ELR (cell line): ENCODE data around the gene CCRL2.
A peak's percentile ranks its signal among the peaks of the same experiment; 100 is the strongest.

Experiments
- DNase-seq: peaks from one replicate; pipeline ENCODE4 v3.0.0-alpha.2; 2015; ENCODE audit warnings: low read depth

The CCRL2 gene, protein sequence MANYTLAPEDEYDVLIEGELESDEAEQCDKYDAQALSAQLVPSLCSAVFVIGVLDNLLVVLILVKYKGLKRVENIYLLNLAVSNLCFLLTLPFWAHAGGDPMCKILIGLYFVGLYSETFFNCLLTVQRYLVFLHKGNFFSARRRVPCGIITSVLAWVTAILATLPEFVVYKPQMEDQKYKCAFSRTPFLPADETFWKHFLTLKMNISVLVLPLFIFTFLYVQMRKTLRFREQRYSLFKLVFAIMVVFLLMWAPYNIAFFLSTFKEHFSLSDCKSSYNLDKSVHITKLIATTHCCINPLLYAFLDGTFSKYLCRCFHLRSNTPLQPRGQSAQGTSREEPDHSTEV

DNA sequence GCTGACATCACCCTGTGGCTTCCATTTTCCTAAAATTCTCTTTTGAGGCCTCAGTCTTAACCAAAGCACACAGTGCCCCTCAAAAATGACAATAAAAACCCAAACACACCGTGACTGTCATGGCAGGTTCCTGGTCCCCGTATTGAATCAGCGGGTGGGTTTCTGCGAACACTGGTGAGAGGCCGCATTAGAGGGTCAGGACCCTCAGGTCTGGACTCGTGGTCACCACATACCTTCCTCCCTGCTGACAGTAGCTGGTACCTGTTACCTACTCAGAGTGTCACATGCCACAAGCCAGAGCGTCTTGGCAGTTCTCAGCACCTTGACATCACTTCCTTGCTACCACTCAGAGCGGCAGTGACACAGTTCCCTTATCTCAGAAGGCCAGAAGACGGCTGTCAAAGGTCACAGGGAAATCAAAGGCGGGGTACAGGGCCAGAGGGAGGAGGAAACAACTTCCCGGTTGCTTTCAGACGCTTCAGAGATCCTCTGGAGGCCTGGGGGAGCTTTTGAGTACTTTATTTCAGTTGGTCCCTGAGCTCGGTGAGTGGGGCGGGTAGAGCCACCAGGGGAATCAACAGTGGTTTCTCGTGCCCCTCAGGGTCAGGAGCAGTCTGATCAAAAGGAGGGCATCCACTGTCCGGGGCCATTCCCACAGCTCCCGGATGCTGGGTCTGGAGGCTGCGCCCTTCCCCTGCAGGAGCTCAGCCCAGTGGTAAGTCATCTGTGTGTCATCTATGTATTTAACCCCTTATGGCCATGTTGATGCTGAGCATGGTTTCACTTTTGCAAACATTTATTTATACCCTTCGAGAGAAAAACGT lies at the start of gene CCRL2, which contains the start of gene CCR5AS:
Gene CCRL2 (plus strand): TSS at position 472 of the 824 bp plus-strand sequence. CDS start 821 bp downstream, outside the sequence.
Gene CCR5AS (minus strand): TSS at position 279 of the 824 bp plus-strand sequence.
- DNase-seq = peak; percentile 85

DNA sequence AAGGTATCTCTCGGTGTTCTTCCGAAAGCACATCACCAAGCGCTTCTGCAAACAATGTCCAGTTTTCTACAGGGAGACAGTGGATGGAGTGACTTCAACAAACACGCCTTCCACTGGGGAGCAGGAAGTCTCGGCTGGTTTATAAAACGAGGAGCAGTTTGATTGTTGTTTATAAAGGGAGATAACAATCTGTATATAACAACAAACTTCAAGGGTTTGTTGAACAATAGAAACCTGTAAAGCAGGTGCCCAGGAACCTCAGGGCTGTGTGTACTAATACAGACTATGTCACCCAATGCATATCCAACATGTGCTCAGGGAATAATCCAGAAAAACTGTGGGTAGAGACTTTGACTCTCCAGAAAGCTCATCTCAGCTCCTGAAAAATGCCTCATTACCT lies 48.6 kb upstream of the CCRL2 start:
- no peak for DNase-seq

DNA sequence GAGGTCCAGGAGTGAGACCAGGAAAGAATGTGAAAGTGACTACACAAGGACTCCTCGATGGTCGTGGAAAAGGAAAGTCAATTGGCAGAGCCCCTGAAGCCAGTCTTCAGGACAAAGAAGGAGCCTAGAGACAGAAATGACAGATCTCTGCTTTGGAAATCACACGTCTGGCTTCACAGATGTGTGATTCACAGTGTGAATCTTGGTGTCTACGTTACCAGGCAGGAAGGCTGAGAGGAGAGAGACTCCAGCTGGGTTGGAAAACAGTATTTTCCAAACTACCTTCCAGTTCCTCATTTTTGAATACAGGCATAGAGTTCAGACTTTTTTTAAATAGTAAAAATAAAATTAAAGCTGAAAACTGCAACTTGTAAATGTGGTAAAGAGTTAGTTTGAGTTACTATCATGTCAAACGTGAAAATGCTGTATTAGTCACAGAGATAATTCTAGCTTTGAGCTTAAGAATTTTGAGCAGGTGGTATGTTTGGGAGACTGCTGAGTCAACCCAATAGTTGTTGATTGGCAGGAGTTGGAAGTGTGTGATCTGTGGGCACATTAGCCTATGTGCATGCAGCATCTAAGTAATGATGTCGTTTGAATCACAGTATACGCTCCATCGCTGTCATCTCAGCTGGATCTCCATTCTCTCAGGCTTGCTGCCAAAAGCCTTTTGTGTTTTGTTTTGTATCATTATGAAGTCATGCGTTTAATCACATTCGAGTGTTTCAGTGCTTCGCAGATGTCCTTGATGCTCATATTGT lies 47.1 kb upstream of the CCRL2 start:
- DNase-seq = peak; percentile 40

DNA sequence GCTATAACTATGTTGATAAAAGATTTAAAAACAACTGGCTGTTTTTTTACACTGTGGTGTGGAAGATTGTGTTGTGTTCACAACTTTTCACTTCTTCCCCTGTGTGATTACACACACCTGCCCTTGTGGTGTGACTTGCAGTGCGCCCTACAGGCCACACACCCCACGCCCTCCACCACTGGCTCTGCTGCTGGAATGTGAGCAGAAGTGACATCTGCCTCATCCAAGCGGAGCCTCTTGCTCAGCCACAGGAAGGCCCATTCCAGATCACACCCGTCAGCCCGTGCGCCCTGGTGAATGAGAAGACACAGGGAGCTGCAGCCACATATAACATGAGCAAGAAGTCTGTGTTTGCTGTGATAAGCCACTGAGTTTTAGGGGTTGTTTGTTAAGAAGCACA lies 46.2 kb upstream of the CCRL2 start:
- no peak for DNase-seq

DNA sequence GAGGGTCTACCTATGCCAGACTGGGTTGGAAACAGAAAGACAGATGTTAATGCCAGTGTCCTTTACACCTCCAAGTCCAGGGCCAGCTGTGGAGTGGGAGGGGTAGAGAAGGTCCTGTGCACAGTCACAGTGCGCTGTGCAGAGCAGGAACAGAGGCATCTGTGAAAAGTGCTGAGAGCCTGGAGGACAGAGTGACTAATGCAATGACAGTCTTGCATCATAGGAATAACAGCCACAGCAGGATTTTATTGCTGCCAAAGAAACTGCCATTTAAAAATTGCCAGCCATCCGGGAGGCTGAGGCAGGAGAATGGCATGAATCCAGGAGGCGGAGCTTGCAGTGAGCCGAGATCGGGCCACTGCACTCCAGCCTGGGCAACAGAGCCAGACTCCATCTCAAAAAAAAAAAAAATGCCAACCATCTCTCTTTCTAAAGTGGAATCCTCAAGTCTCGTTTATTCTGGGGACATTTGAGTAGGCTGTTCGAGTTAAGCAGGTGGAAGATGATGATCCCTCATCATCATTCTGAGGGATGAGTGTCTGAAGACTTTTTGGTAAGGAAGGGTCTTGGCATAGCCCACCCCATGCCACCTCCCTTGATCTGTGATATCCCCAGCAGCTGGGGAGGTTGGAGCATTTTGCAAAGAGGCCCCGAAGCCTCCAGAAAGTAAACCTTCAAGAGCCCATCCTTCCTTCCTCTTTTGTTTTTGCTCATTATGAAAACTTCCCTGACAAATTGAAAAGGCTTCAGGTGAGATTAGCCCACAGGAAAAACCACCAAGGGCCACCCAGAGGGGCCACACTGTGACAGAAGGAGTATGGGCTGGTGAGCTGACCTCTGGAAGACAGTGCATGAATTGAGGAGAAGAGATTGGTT lies 45.4 kb upstream of the CCRL2 start:
- peak; percentile 60 for DNase-seq

DNA sequence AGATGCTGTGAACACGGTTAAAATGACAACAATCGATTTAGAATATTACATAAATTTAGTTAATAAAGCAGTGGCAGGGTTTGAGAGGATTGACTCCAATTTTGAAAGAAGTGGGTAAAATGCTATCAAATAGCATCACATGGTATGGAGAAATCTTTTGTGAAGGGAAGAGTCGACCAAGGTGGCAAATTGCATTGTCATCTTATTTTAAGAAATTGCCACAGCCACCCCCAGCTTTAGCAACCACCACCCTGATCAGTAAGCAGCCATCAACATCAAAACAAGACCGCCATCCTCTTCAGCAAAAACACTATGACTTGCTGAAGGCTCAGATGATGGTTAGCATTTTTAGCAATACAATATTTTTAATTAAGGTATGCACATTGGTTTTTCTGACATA lies 42.0 kb upstream of the CCRL2 start:
- DNase-seq = no peak

DNA sequence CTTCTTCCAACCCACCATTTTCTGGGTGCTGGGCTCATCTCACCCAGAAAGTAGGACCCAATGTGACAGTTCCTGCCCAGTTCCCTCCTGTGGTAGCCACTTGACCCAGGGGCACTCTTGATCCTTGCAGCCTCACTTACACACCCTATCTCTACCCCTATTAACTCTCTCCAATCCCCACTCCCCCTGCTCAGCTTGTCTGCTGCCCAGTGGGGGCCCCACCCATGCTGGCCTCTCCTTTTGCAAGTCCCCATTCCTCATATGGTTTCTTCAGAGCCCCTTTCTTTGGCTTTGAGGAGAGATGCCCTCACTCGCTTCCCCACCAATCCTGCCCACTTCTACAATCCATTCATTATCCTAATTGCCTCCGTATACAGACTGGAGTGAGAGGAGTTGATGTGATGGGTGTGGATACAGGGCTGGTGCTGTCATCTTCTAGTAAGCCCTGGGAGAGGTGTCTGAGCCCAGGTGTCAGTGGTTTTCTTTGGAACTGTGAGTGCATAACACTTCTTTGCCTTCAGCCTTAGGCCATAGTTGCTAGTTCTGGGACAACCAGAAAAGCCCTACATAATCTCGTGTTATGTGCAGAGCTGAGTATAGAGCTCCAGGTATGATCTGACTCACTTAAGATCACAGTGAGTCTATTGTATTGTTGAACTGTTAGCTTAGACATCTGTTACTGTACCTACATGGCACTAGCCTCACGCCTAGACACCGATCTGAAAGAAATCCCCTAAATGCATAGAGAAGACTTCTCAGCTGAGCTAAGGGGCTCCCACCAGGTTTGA lies 41.1 kb upstream of the CCRL2 start:
- DNase-seq = no peak

DNA sequence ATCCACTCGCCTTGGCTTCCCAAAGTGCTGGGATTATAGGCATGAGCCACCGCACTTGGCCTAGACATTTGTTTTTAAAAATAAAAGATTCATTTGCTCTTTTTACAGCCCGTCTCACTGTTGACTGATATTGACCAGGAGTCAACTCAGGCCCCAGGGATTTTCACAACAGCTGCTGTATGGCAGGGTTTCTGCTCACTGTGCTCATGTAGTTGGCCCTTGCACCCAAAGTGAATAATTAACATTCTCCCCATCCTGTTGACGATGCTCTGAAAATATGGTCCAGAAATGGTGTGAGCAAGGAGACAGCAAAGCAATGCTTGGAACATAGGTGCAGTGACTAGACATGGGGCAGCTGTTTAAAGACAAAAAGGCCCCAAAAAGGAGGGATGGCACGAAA lies 39.2 kb upstream of the CCRL2 start:
- no peak for DNase-seq

DNA sequence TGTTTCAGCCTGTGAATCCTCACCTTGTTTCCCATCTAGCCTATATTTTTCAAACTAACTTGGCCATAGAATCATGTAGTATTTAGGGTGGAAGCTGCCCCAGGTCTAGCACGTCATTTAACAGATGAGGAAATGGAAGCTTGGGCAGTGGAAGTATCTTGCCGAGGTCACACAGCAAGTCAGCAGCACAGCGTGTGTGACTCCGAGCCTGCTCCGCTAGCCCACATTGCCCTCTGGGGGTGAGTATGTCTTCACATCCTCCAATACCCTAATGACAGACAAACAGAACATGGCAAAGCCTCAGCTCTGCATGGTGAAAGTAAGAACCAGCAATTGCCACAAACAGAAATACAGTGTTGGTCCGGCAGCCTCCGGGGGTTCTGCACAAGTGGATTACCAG lies 38.5 kb upstream of the CCRL2 start:
- DNase-seq = peak; percentile 41

DNA sequence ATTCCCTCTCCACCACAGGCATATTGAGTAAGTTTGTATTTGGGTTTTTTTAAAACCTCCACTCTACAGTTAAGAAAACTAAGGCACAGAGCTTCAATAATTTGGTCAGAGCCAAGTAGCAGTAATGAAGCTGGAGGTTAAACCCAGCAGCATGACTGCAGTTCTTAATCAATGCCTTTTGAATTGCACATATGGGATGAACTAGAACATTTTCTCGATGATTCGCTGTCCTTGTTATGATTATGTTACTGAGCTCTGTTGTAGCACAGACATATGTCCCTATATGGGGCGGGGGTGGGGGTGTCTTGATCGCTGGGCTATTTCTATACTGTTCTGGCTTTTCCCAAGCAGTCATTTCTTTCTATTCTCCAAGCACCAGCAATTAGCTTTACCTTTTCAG lies 37.9 kb upstream of the CCRL2 start:
- no peak for DNase-seq

DNA sequence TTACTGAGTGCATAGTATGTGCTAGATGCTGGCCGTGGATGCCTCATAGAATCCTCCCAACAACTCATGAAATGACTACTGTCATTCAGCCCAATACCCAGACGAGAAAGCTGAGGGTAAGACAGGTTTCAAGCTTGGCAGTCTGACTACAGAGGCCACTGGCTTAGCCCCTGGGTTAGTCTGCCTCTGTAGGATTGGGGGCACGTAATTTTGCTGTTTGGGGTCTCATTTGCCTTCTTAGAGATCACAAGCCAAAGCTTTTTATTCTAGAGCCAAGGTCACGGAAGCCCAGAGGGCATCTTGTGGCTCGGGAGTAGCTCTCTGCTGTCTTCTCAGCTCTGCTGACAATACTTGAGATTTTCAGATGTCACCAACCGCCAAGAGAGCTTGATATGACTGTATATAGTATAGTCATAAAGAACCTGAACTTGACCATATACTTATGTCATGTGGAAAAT lies 37.4 kb upstream of the CCRL2 start:
- DNase-seq = no peak

DNA sequence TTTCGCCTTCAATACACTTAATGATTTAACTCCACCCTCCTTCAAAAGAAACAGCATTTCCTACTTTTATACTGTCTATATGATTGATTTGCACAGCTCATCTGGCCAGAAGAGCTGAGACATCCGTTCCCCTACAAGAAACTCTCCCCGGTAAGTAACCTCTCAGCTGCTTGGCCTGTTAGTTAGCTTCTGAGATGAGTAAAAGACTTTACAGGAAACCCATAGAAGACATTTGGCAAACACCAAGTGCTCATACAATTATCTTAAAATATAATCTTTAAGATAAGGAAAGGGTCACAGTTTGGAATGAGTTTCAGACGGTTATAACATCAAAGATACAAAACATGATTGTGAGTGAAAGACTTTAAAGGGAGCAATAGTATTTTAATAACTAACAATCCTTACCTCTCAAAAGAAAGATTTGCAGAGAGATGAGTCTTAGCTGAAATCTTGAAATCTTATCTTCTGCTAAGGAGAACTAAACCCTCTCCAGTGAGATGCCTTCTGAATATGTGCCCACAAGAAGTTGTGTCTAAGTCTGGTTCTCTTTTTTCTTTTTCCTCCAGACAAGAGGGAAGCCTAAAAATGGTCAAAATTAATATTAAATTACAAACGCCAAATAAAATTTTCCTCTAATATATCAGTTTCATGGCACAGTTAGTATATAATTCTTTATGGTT lies 36.1 kb upstream of the CCRL2 start, which contains the start of gene CCR5:
Gene CCR5 (plus strand): TSS at position 108 of the 680 bp plus-strand sequence. CDS start 1,957 bp downstream, outside the sequence.
- DNase-seq = no peak

DNA sequence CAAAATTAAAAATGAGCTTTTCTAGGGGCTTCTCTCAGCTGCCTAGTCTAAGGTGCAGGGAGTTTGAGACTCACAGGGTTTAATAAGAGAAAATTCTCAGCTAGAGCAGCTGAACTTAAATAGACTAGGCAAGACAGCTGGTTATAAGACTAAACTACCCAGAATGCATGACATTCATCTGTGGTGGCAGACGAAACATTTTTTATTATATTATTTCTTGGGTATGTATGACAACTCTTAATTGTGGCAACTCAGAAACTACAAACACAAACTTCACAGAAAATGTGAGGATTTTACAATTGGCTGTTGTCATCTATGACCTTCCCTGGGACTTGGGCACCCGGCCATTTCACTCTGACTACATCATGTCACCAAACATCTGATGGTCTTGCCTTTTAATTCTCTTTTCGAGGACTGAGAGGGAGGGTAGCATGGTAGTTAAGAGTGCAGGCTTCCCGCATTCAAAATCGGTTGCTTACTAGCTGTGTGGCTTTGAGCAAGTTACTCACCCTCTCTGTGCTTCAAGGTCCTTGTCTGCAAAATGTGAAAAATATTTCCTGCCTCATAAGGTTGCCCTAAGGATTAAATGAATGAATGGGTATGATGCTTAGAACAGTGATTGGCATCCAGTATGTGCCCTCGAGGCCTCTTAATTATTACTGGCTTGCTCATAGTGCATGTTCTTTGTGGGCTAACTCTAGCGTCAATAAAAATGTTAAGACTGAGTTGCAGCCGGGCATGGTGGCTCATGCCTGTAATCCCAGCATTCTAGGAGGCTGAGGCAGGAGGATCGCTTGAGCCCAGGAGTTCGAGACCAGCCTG lies 35.3 kb upstream of the CCRL2 start:
- no peak for DNase-seq

DNA sequence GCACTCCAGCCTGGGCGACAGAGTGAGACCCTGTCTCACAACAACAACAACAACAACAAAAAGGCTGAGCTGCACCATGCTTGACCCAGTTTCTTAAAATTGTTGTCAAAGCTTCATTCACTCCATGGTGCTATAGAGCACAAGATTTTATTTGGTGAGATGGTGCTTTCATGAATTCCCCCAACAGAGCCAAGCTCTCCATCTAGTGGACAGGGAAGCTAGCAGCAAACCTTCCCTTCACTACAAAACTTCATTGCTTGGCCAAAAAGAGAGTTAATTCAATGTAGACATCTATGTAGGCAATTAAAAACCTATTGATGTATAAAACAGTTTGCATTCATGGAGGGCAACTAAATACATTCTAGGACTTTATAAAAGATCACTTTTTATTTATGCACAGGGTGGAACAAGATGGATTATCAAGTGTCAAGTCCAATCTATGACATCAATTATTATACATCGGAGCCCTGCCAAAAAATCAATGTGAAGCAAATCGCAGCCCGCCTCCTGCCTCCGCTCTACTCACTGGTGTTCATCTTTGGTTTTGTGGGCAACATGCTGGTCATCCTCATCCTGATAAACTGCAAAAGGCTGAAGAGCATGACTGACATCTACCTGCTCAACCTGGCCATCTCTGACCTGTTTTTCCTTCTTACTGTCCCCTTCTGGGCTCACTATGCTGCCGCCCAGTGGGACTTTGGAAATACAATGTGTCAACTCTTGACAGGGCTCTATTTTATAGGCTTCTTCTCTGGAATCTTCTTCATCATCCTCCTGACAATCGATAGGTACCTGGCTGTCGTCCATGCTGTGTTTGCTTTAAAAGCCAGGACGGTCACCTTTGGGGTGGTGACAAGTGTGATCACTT lies 34.3 kb upstream of the CCRL2 start:
- peak; percentile 54 for DNase-seq

DNA sequence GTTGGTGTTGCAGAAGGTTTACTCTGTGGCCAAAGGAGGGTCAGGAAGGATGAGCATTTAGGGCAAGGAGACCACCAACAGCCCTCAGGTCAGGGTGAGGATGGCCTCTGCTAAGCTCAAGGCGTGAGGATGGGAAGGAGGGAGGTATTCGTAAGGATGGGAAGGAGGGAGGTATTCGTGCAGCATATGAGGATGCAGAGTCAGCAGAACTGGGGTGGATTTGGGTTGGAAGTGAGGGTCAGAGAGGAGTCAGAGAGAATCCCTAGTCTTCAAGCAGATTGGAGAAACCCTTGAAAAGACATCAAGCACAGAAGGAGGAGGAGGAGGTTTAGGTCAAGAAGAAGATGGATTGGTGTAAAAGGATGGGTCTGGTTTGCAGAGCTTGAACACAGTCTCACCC lies 32.3 kb upstream of the CCRL2 start:
- no peak for DNase-seq

DNA sequence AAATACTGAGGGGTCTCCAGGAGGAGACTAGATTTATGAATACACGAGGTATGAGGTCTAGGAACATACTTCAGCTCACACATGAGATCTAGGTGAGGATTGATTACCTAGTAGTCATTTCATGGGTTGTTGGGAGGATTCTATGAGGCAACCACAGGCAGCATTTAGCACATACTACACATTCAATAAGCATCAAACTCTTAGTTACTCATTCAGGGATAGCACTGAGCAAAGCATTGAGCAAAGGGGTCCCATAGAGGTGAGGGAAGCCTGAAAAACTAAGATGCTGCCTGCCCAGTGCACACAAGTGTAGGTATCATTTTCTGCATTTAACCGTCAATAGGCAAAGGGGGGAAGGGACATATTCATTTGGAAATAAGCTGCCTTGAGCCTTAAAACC lies 31.8 kb upstream of the CCRL2 start:
- DNase-seq = no peak

DNA sequence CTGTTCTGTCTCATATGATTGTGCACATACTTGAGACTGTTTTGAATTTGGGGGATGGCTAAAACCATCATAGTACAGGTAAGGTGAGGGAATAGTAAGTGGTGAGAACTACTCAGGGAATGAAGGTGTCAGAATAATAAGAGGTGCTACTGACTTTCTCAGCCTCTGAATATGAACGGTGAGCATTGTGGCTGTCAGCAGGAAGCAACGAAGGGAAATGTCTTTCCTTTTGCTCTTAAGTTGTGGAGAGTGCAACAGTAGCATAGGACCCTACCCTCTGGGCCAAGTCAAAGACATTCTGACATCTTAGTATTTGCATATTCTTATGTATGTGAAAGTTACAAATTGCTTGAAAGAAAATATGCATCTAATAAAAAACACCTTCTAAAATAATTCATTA lies 31.2 kb upstream of the CCRL2 start:
- DNase-seq = no peak

DNA sequence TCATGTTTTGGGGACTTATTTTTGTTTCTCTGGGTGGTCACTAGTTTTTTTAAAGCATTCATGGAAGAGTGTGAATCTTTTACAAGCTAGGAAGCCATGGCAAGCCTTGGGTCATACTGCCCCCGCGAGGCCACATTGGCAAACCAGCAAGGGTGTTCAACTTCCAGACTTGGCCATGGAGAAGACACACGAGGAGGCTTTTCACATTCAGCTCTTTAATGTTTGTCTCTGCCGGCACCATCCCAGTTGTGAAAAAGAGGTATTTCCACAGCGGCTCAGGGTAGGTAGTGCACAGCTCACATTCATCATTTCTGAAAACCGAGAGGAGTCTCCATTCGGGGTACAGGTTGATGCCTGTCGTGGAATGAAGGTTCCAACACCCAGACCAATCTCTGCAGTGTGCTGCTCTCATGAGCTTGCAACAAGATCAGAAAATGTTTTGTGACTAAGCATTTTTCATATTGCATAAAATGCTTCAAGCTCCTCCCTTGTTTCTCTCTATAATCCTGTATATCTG lies 28.6 kb upstream of the CCRL2 start:
- DNase-seq = peak; percentile 67
